Skin of body (tissue), 3 donors: ENCODE data around the gene SLC26A6. TPM values are rescaled to one million over a fixed set of nuclear protein-coding genes. Genes with fewer than 3 reads are reported as not detected.

Experiments
- DNase-seq: peaks from one replicate; lab custom pipeline; 2025; lab: John Stamatoyannopoulos, UW
- small RNA-seq: library from RNA; depleted of rRNA; stranded (forward); fragments of <200 nt; gene quantifications from one replicate; pipeline ENCODE3, GENCODE V24; 2014; ENCODE audit warnings: low replicate concordance
- total RNA-seq: library from RNA; depleted of rRNA; stranded (reverse); fragments of >200 nt; gene quantifications from one replicate; pipeline ENCODE4 v1.2.3, GENCODE V29; 2014

The SLC26A6 gene
- total RNA-seq, 1 donor from 2014 or later, result 9.9 TPM

GRCh38 chr3:48581621-48582481 lies 53.4 kb downstream of the SLC26A6 start:
- DNase-seq, result no peak

DNA sequence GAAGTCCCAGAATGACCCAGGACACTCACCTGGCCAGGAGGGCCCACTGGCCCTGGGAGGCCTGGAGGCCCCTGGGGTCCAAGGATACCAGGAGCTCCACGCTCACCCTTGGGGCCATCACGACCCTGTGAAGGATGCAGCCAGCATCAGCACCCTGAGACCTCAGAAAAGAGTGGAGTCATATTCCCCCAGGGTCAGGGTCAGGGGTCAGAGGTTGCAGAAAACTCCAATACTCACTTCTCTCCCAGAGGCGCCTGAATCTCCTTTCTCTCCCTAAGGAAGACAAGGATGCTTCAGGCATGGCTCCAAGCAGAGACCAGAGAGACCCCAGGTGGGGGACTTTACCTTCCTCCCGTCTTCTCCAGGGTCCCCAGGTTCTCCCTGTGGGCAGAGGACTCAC lies 58.6 kb downstream of the SLC26A6 start:
- no peak for DNase-seq

Small RNAs within 50 kb of the gene (small RNA-seq; reads per million reads assigned to genes)
- not detected for gene AC141002.1

Other genes starting within 250 kb of the SLC26A6 start
- 41.2 TPM for gene PLXNB1, start 205.4 kb downstream of the SLC26A6 start, total RNA-seq
- 6.7 TPM for gene CCDC51, start 195.3 kb downstream of the SLC26A6 start, total RNA-seq
- 152 TPM for gene TMA7, start 195.2 kb downstream of the SLC26A6 start, total RNA-seq
- gene ATRIP, start 188.7 kb downstream of the SLC26A6 start, total RNA-seq, result 4.8 TPM
- 35.2 TPM for gene SHISA5, start 131.3 kb downstream of the SLC26A6 start, total RNA-seq
- gene PFKFB4, start 78.7 kb downstream of the SLC26A6 start, total RNA-seq, result 5.4 TPM
- gene UCN2, start 71.7 kb downstream of the SLC26A6 start, total RNA-seq, result 1.4 TPM
- 71.4 TPM for gene COL7A1, start 40.1 kb downstream of the SLC26A6 start, total RNA-seq
- 132 TPM for gene UQCRC1, start 25.8 kb downstream of the SLC26A6 start, total RNA-seq
- not detected for gene TMEM89, start 13.7 kb downstream of the SLC26A6 start, total RNA-seq
- 0.39 TPM for gene CELSR3, start 27.4 kb upstream of the SLC26A6 start, total RNA-seq
- 10.1 TPM for gene NCKIPSD, start 50.5 kb upstream of the SLC26A6 start, total RNA-seq
- 67.0 TPM for gene IP6K2, start 81.8 kb upstream of the SLC26A6 start, total RNA-seq
- gene PRKAR2A, start 212.4 kb upstream of the SLC26A6 start, total RNA-seq, result 18.2 TPM